PC-3 (cell line): ENCODE data around the gene JAZF1. TPM values are rescaled to one million over a fixed set of nuclear protein-coding genes. Genes with fewer than 3 reads are reported as not detected.

Experiments used
- ATAC-seq: fragments of 200-7000 bp; cut with Tn5 transposase; 2 replicates; pipeline ENCODE4 v1.9.1; 2020; ENCODE audit warnings: mild to moderate bottlenecking, moderate library complexity
- BruUV-seq: library from RNA; stranded (reverse); fragments of 400-500 nt; replicated peaks from 2 replicates; lab custom pipeline; 2021; lab: Mats Ljungman, UMichigan
- CTCF ChIA-PET: fragments of 300-600 bp; sonication (Branson Sonifier 250); formaldehyde crosslinking; loops from one replicate; lab custom pipeline; 2022; ENCODE audit warnings: antibody characterized with exemption; lab: Charles Lee
- POLR2A ChIA-PET: fragments of 300-600 bp; sonication (Branson Sonifier 250); formaldehyde crosslinking; loops from one replicate; lab custom pipeline; 2022; ENCODE audit warnings: antibody characterized with exemption; ENCODE audit not compliant: unreplicated experiment; lab: Charles Lee
- DNase-seq: peaks from one replicate; pipeline ENCODE4 v3.0.0-alpha.2; 2015
- H2AFZ ChIP-seq: fragments of 300-600 bp; sonication (generic); 2 replicates; pipeline ENCODE4 v1.6.0; 2016; ENCODE audit warnings: antibody characterized with exemption, low read length
- H3F3A ChIP-seq: fragments of 300-600 bp; sonication (generic); one replicate; pipeline ENCODE4 v1.6.0; 2017; ENCODE audit warnings: antibody characterized with exemption, low read length, control low read depth, mild to moderate bottlenecking; ENCODE audit not compliant: unreplicated experiment
- H3K27ac ChIP-seq: fragments of 300-600 bp; sonication (generic); 2 replicates; pipeline ENCODE4 v1.5.1; 2016; ENCODE audit warnings: mild to moderate bottlenecking, low read length
- H3K27me3 ChIP-seq: fragments of 300-600 bp; sonication (generic); 2 replicates; pipeline ENCODE4 v1.6.1; 2016; ENCODE audit warnings: low read length, mixed read lengths
- H3K36me3 ChIP-seq: fragments of 300-600 bp; sonication (generic); 2 replicates; pipeline ENCODE4 v1.6.1; 2016; ENCODE audit warnings: low read depth, mixed run types, low read length, mixed read lengths
- H3K4me1 ChIP-seq: fragments of 300-600 bp; sonication (generic); 2 replicates; pipeline ENCODE4 v1.5.1; 2016; ENCODE audit warnings: low read length; ENCODE audit not compliant: insufficient read depth
- H3K4me2 ChIP-seq: fragments of 300-600 bp; sonication (generic); 2 replicates; pipeline ENCODE4 v1.6.0; 2016; ENCODE audit warnings: low read length
- H3K4me3 ChIP-seq: fragments of 300-600 bp; sonication (generic); 2 replicates; pipeline ENCODE4 v1.5.1; 2016; ENCODE audit warnings: mild to moderate bottlenecking, low read length, mixed read lengths
- H3K79me2 ChIP-seq: fragments of 300-600 bp; sonication (generic); 2 replicates; pipeline ENCODE4 v1.6.1; 2017; ENCODE audit warnings: low read length, mixed read lengths
- H3K9ac ChIP-seq: fragments of 300-600 bp; sonication (generic); 2 replicates; pipeline ENCODE4 v1.6.0; 2016; ENCODE audit warnings: mild to moderate bottlenecking, low read length
- H3K9me2 ChIP-seq: fragments of 300-600 bp; sonication (generic); replicated peaks from 2 replicates; pipeline ENCODE4 v1.6.1; 2016; ENCODE audit warnings: mixed run types, low read length, mixed read lengths
- H3K9me3 ChIP-seq: fragments of 300-600 bp; sonication (generic); 2 replicates; pipeline ENCODE4 v1.6.1; 2016; ENCODE audit warnings: low read length, mixed read lengths
- H4K20me1 ChIP-seq: fragments of 300-600 bp; sonication (generic); 2 replicates; pipeline ENCODE4 v1.6.1; 2016; ENCODE audit warnings: low read length, mixed read lengths
- CTCF ChIP-seq: fragments of 300-600 bp; sonication (generic); conservative IDR thresholded peaks from 2 replicates; pipeline ENCODE4 v1.5.1; 2017; ENCODE audit warnings: antibody characterized with exemption, low read depth, mild to moderate bottlenecking, low read length
- EZH2 ChIP-seq: fragments of 300-600 bp; sonication (generic); IDR thresholded peaks from one replicate; pipeline ENCODE4 v1.6.1; 2017; ENCODE audit warnings: antibody characterized with exemption, mild to moderate bottlenecking, low read length; ENCODE audit not compliant: unreplicated experiment
- EZH2phosphoT487 ChIP-seq: fragments of 300-600 bp; sonication (generic); IDR thresholded peaks from 2 replicates; pipeline ENCODE4 v1.6.1; 2018; ENCODE audit warnings: mild to moderate bottlenecking, antibody characterized with exemption, low read length, borderline replicate concordance
- intact Hi-C: fragments of 100-400 bp; cut with micrococcal nuclease; formaldehyde crosslinking; loops from 2 replicates; pipeline ENCODE4 v1.9.0; 2023
- total RNA-seq: library from RNA; depleted of rRNA; stranded (reverse); fragments of >200 nt; gene quantifications from 2 replicates; pipeline ENCODE4 v1.2.3, GENCODE V29; 2014

The JAZF1 gene
- total RNA-seq, 1 experiment from 2014 or later = 2.3 TPM

GRCh38 chr7:27826357-27826756 is 354.2 kb downstream of the JAZF1 start:
- no peak overlapping the region for H3K9ac ChIP-seq
- H3K4me3 ChIP-seq = no peak overlapping the region
- ATAC-seq (no peak), DNase-seq (no peak)
- no peaks in the 10 kb centered on the region for H3F3A ChIP-seq
- no peaks in the 10 kb centered on the region for H4K20me1 ChIP-seq
- intact Hi-C loops = no loop called here
- no peaks in the 10 kb centered on the region for H3K9me2 ChIP-seq
- H3K4me1 ChIP-seq = no peaks in the 10 kb centered on the region
- no peaks in the 10 kb centered on the region for H3K9me3 ChIP-seq
- no peak for TF ChIP-seq CTCF
- no peak for TF ChIP-seq EZH2phosphoT487
- TF ChIP-seq EZH2 = no peak
- peaks cover 11% of the 10 kb centered on the region; the same call in 1 of the 2 replicates for H3K36me3 ChIP-seq
- ChIA-PET CTCF (no interaction called here), POLR2A (no interaction called here)
- BruUV-seq = no TSS peak
- no peak overlapping the region for H3K4me2 ChIP-seq
- no peak overlapping the region for H3K27ac ChIP-seq
- no peak overlapping the region for H2AFZ ChIP-seq
- no peaks in the 10 kb centered on the region for H3K79me2 ChIP-seq
- no peaks in the 10 kb centered on the region for H3K27me3 ChIP-seq

- TF ChIP-seq EZH2 (no peak), EZH2phosphoT487 (no peak), CTCF (no peak)
- Histone ChIP-seq H3K27ac (no peak overlapping the region), H3K9me3 (no peaks in the 10 kb centered on the region), H3K4me3 (no peak overlapping the region), H3K79me2 (no peaks in the 10 kb centered on the region), H3K9ac (no peak overlapping the region), H3F3A (no peaks in the 10 kb centered on the region), H3K36me3 (peaks cover 11% of the 10 kb centered on the region; the same call in 1 of the 2 replicates), H3K9me2 (no peaks in the 10 kb centered on the region), H3K4me1 (no peaks in the 10 kb centered on the region), H4K20me1 (no peaks in the 10 kb centered on the region), H3K4me2 (no peak overlapping the region), H2AFZ (no peak overlapping the region), H3K27me3 (no peaks in the 10 kb centered on the region)
- no peak for DNase-seq
- POLR2A ChIA-PET = no interaction called here
- BruUV-seq = no TSS peak
- no peak for ATAC-seq
- intact Hi-C loops = no loop called here
- CTCF ChIA-PET = no interaction called here
Observed at GRCh38 chr7:27825891-27826290, 354.7 kb downstream of the JAZF1 start.

GRCh38 chr7:27822245-27822644 is 358.4 kb downstream of the JAZF1 start:
- BruUV-seq = no TSS peak
- no peak for TF ChIP-seq CTCF
- TF ChIP-seq EZH2phosphoT487 = no peak
- no peak for TF ChIP-seq EZH2
- Histone ChIP-seq H3K9ac (no peak overlapping the region), H3K4me3 (no peak overlapping the region), H3F3A (no peaks in the 10 kb centered on the region), H3K79me2 (no peaks in the 10 kb centered on the region), H3K27me3 (no peaks in the 10 kb centered on the region), H3K36me3 (0 out of 2 replicates have a peak, but pooled peaks cover 10% of the 10 kb centered on the region), H3K4me2 (no peak overlapping the region), H2AFZ (no peak overlapping the region), H4K20me1 (no peaks in the 10 kb centered on the region), H3K27ac (no peak overlapping the region), H3K9me2 (no peaks in the 10 kb centered on the region), H3K9me3 (no peaks in the 10 kb centered on the region), H3K4me1 (no peaks in the 10 kb centered on the region)
- no peak for ATAC-seq
- intact Hi-C loops = no loop called here
- ChIA-PET CTCF (no interaction called here), POLR2A (no interaction called here)
- DNase-seq = no peak
